ENCODE measurements around the gene PEAR1.

The PEAR1 gene

DNA sequence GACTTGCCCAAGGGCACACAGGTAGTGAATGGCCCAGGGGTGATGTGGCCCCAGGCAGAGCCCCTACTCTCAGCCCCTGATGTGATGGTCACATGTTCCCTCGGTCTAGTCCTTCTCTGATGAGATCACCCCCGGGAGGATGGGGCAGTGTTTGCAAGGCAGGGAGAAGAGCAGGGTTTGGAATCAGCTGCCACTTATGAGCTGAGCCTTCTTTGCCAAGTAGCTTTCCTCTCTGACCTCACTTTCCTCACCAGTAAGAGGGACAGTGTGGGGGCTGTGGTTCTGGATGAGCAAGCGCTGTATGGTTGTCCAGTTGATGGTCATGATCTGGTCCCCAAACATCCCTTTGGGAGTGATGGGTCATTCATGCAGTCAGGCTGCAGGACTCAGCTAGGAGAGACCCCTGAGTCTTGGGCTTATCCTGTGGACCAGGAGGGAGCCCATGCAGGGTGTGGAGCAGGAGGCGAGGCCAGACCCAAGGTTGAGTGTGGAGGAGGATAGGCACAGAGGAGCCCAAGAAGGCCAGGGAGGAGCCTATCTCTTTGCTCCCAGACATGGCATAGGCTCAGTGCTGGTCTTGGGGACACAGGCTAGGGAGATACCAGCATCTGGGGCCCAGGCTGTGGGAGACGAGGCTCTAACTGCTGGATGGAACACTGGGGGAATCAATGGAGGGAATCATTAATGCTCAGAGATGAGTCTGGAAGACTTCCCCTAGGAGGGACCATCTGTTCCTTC, 15.9 kb upstream of the PEAR1 start:
- DNase-seq (ENCODE audit: low read depth in 1 of 2, low spot score in 1 of 2) = no peak
- Histone ChIP-seq H3K4me3 (replicated peaks; ENCODE audit: insufficient read depth, low read length) (no peak overlapping the region), H3K27ac (replicated peaks) (no peak overlapping the region), H3K27me3 (ENCODE audit: insufficient read depth, poor library complexity, severe bottlenecking) (peaks cover 34% of the 10 kb centered on the region)
- TF ChIP-seq POLR2AphosphoS5 (IDR thresholded peaks at IDR 0.05; ENCODE audit: low read depth) = no peak
- no peak for TF ChIP-seq SPI1 (IDR thresholded peaks at IDR 0.05; ENCODE audit: borderline replicate concordance, low read depth)
- TF ChIP-seq, protein P1, sequence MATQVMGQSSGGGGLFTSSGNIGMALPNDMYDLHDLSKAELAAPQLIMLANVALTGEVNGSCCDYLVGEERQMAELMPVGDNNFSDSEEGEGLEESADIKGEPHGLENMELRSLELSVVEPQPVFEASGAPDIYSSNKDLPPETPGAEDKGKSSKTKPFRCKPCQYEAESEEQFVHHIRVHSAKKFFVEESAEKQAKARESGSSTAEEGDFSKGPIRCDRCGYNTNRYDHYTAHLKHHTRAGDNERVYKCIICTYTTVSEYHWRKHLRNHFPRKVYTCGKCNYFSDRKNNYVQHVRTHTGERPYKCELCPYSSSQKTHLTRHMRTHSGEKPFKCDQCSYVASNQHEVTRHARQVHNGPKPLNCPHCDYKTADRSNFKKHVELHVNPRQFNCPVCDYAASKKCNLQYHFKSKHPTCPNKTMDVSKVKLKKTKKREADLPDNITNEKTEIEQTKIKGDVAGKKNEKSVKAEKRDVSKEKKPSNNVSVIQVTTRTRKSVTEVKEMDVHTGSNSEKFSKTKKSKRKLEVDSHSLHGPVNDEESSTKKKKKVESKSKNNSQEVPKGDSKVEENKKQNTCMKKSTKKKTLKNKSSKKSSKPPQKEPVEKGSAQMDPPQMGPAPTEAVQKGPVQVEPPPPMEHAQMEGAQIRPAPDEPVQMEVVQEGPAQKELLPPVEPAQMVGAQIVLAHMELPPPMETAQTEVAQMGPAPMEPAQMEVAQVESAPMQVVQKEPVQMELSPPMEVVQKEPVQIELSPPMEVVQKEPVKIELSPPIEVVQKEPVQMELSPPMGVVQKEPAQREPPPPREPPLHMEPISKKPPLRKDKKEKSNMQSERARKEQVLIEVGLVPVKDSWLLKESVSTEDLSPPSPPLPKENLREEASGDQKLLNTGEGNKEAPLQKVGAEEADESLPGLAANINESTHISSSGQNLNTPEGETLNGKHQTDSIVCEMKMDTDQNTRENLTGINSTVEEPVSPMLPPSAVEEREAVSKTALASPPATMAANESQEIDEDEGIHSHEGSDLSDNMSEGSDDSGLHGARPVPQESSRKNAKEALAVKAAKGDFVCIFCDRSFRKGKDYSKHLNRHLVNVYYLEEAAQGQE (IDR thresholded peaks at IDR 0.05; ENCODE audit: insufficient replicate concordance, low read depth) = no peak
- no peak for TF ChIP-seq GABPA (IDR thresholded peaks at IDR 0.05; ENCODE audit: low read depth)
- TF ChIP-seq, protein P2, sequence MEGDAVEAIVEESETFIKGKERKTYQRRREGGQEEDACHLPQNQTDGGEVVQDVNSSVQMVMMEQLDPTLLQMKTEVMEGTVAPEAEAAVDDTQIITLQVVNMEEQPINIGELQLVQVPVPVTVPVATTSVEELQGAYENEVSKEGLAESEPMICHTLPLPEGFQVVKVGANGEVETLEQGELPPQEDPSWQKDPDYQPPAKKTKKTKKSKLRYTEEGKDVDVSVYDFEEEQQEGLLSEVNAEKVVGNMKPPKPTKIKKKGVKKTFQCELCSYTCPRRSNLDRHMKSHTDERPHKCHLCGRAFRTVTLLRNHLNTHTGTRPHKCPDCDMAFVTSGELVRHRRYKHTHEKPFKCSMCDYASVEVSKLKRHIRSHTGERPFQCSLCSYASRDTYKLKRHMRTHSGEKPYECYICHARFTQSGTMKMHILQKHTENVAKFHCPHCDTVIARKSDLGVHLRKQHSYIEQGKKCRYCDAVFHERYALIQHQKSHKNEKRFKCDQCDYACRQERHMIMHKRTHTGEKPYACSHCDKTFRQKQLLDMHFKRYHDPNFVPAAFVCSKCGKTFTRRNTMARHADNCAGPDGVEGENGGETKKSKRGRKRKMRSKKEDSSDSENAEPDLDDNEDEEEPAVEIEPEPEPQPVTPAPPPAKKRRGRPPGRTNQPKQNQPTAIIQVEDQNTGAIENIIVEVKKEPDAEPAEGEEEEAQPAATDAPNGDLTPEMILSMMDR (IDR thresholded peaks at IDR 0.05; ENCODE audit: insufficient read depth, low read length) = no peak

DNA sequence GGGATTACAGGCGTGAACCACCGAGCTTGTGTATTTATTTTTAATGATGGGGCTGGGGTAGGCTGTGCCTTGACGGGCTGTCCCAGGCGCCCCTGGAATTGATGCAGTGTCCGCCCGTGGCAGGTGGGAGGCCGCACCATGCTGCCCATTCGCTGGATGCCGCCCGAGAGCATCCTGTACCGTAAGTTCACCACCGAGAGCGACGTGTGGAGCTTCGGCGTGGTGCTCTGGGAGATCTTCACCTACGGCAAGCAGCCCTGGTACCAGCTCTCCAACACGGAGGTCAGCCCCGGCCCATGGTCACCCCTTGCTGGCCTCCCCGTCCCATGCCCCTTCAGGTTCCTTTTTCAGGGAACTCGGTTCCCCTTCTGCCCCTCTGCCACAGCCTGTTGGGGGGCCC, 13.6 kb upstream of the PEAR1 start:
- Histone ChIP-seq H3K4me3 (replicated peaks; ENCODE audit: insufficient read depth, low read length) (no peak overlapping the region), H3K27ac (replicated peaks) (no peak overlapping the region), H3K27me3 (ENCODE audit: insufficient read depth, poor library complexity, severe bottlenecking) (peaks cover 31% of the 10 kb centered on the region)
- DNase-seq (ENCODE audit: low read depth in 1 of 2, low spot score in 1 of 2) = no peak
- TF ChIP-seq, protein P2 (IDR thresholded peaks at IDR 0.05; ENCODE audit: insufficient read depth, low read length) = no peak
- TF ChIP-seq SPI1 (IDR thresholded peaks at IDR 0.05; ENCODE audit: borderline replicate concordance, low read depth) = no peak
- no peak for TF ChIP-seq GABPA (IDR thresholded peaks at IDR 0.05; ENCODE audit: low read depth)
- no peak for TF ChIP-seq POLR2AphosphoS5 (IDR thresholded peaks at IDR 0.05; ENCODE audit: low read depth)
- TF ChIP-seq, protein P1 (IDR thresholded peaks at IDR 0.05; ENCODE audit: insufficient replicate concordance, low read depth) = no peak

DNA sequence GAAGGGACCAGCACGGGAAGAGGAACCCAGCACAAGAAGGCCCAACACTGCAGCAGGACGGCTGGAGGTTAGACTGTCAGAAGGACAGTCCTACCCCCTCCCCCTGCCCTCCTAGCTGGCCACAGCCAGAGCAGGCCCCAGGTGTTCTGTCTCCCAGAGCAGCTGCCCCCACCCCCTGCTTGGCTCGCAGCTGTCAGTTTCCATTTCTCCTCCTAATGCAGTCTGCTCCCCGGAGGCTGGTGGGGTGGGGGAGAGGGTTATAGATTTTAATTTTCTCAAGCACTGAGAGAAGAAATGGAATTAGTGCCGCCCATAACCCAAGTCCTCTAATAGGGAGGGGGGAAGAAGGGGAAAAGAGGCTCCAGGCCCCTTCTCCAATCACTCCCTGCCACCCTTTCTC, 13.0 kb upstream of the PEAR1 start:
- TF ChIP-seq POLR2AphosphoS5 (IDR thresholded peaks at IDR 0.05; ENCODE audit: low read depth) (no peak), GABPA (IDR thresholded peaks at IDR 0.05; ENCODE audit: low read depth) (no peak), SPI1 (IDR thresholded peaks at IDR 0.05; ENCODE audit: borderline replicate concordance, low read depth) (no peak)
- TF ChIP-seq, protein P2 (IDR thresholded peaks at IDR 0.05; ENCODE audit: insufficient read depth, low read length) = no peak
- TF ChIP-seq, protein P1 (IDR thresholded peaks at IDR 0.05; ENCODE audit: insufficient replicate concordance, low read depth) = no peak
- Histone ChIP-seq H3K27ac (replicated peaks) (no peak overlapping the region), H3K4me3 (replicated peaks; ENCODE audit: insufficient read depth, low read length) (no peak overlapping the region), H3K27me3 (ENCODE audit: insufficient read depth, poor library complexity, severe bottlenecking) (peaks cover 30% of the 10 kb centered on the region)
- DNase-seq (ENCODE audit: low read depth in 1 of 2, low spot score in 1 of 2) = no peak
